RWPE1 (cell line): ENCODE data around the gene SLC25A43.

Experiments used
- CTCF ChIA-PET: fragments of 350-600 bp; sonication (Branson Sonifier 250); formaldehyde crosslinking; extraction: SDS; loops from one replicate; lab custom pipeline; 2021; lab: Yijun Ruan, JAX
- POLR2A ChIA-PET: fragments of 400-600 bp; formaldehyde crosslinking; extraction: SDS; loops from one replicate; lab custom pipeline; 2020; ENCODE audit warnings: antibody characterized with exemption; ENCODE audit not compliant: low non-redundant PET; lab: Yijun Ruan, JAX
- DNase-seq: peaks from one replicate; pipeline ENCODE4 v3.0.0; 2012; ENCODE audit warnings: low spot score
- H3K27ac ChIP-seq: fragments of 450-650 bp; 2 replicates; pipeline ENCODE4 v1.5.1; 2017
- TF ChIP-seq, protein P1 (sequence below): fragments of 450-650 bp; conservative IDR thresholded peaks from 2 replicates; pipeline ENCODE4 v1.5.1; 2017; ENCODE audit warnings: low read depth, mild to moderate bottlenecking

SLC25A43 gene

DNA sequence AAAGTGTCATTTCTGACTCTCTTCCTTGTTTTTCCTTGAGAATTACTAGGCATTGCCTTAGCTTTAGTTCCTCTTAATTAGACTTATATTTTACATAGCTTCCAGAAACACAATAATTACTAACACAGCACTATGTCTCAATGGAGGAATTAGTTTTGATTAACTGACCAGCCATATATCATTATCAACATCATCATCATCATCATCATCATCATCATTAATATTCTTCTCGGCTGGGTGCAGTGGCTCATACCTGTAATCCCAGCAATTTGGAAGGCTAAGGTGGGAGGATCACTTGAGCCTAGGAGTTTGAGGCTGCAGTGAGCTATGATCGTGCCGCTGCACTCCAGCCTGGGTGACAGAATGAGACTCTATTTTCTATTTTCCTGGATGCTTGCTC, 66.4 kb downstream of the SLC25A43 start:
- CTCF ChIA-PET: no interaction called here
- DNase-seq: no peak
- POLR2A ChIA-PET: no interaction called here
- no peak overlapping the region for H3K27ac ChIP-seq
- TF ChIP-seq, protein P1, sequence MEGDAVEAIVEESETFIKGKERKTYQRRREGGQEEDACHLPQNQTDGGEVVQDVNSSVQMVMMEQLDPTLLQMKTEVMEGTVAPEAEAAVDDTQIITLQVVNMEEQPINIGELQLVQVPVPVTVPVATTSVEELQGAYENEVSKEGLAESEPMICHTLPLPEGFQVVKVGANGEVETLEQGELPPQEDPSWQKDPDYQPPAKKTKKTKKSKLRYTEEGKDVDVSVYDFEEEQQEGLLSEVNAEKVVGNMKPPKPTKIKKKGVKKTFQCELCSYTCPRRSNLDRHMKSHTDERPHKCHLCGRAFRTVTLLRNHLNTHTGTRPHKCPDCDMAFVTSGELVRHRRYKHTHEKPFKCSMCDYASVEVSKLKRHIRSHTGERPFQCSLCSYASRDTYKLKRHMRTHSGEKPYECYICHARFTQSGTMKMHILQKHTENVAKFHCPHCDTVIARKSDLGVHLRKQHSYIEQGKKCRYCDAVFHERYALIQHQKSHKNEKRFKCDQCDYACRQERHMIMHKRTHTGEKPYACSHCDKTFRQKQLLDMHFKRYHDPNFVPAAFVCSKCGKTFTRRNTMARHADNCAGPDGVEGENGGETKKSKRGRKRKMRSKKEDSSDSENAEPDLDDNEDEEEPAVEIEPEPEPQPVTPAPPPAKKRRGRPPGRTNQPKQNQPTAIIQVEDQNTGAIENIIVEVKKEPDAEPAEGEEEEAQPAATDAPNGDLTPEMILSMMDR: no peak

DNA sequence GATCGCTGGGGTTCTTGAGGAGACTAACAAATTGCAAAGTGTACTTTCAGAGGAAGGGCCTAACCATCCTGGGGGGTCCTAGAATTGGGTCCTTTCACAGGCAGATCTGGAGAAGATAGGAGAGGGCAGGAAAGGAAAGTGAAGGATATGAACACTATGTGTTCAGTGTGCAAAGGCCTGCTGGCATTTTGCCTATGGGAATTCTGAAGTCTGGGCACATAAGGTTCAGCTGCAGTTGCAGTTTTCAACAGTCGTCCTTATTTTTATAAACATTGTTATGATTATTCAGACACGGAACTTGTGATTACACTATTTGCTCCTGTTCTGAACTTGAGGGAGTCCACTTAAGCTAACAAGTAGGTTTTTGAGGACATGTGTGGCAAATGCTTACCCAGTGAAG, 67.8 kb downstream of the SLC25A43 start:
- TF ChIP-seq, protein P1: no peak
- H3K27ac ChIP-seq: no peak overlapping the region
- ChIA-PET POLR2A (no interaction called here), CTCF (interaction anchor here (0.8 kb wide), 1 partner anchor 13 kb away, joined by 3 read pairs; no protein-coding TSS in a partner anchor)
- DNase-seq: no peak

DNA sequence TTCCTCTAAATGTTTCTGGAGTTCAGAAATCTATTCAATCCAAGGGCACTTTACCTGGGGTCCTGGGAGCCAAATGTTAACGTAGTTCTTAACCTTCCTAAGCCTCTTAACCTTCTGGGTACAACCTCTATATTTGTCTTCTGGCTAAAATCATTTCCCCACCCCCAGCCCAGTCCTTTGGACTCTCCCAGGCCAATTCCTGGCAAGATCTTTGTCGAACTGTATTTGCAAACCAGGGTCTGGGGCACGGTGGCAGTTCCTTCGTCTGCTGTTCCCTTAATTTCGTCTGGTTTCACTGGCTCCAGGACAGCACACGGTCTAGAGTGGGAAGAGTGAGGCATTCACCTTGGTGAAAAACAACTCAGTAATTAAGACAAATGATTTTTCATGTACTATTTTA, 68.3 kb downstream of the SLC25A43 start:
- TF ChIP-seq, protein P1: no peak
- no peak for DNase-seq
- POLR2A ChIA-PET: no interaction called here
- H3K27ac ChIP-seq: peak overlapping the region; percentile 89
- CTCF ChIA-PET: no interaction called here

DNA sequence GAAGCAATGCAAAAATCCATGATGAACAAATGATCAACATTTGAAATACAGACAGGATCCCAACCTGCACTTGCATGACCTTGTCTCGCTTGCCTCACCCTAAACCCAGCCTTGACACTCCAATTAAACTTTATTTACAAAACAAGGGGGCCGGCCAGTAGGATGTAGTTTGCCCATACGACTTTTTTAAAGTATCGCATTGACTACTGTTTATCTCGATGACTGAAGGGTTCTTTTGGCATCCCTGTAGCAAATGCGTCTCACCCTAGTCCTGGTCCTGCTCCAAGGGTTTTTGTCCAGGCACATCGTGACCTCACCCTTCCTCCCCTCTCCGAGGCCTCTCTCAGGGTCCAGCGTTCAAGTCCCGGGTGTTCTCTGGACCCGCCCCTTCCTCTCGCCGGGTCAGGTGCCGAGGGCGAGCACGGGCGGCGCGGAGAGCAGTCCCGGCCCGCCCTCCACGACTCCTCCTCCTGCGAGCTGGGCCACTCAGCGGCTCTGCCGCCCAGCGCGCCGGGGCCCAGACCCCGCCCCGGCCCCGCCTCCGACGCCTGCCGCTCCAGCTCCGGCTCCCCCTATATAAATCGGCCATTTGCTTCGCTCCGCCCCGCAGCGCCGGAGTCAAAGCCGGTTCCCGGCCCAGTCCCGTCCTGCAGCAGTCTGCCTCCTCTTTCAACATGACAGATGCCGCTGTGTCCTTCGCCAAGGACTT, 68.9 kb downstream of the SLC25A43 start, which contains the start of gene SLC25A5:
Gene SLC25A5, plus strand, starts transcription at position 603 of the 709 bp plus-strand sequence. Its CDS starts 72 bp downstream, at position 675.
- POLR2A ChIA-PET: interaction anchor here (0.6 kb wide), 1 partner anchor 16 kb away, joined by 6 read pairs; no protein-coding TSS in a partner anchor
- H3K27ac ChIP-seq: peak within 1 kb of the TSS; percentile 89
- TF ChIP-seq, protein P1: no peak
- peak; percentile 73 for DNase-seq
- CTCF ChIA-PET: no interaction called here

DNA sequence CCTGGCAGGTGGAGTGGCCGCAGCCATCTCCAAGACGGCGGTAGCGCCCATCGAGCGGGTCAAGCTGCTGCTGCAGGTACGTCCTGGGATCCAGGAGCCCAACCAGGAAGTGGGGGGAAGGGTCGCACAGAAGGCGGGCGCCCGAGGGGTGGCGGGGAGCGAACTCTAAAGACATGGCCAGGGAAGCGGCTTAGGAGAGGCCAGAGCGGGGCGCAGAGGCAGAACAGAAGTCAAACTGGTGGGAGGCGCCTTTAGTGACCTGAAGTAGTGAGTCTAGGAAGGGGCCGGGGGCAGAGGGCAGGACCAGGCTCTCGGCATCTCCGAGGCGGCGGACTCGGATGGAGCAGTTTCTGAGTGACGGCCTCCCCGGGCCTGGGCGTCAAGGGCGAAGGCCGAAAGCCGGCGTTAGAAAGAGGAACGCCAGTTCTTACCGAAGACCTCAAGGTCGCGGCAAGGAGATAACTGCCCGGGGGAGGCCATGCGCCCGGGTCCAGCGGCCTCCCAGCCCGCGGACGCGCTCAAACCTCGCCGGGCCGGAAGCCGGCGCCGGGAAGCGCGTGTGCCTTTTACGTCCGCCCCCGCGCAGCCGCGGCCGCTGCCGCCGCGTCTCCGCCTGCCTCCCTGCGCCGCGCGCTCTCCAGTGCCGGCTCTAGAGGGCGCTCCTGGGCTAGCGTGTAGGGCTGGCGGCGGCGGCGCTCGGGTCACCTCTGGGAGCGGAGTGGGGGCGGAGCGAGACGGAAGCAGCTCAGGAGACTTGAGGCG, 69.6 kb downstream of the SLC25A43 start:
- H3K27ac ChIP-seq: peak overlapping the region; percentile 89
- peak; percentile 49 for DNase-seq
- ChIA-PET POLR2A (interaction anchor here (0.5 to 0.6 kb wide), 2 partner anchors 15 to 25 kb away, joined by 5 to 6 read pairs; no protein-coding TSS in a partner anchor), CTCF (interaction anchor here (0.9 to 1.1 kb wide), 3 partner anchors 11 to 104 kb away, joined by 3 to 5 read pairs (median 4); no protein-coding TSS in a partner anchor)
- TF ChIP-seq, protein P1: peak; percentile 75

DNA sequence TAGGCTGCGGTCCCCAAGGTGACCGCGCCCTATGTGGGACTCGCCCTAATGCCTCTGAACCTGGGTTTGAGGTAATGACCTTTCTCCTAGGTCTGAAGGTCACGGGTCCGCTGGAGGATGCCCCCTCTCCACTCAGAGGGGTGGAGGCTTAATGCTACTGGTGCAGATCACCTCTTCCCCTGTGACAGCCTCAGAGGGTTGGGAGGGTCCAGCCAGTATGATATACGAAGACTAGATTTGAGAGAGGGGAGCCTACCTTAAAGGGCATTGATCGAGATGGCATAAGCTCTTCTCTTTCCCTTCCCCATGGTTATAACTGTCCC, 70.1 kb downstream of the SLC25A43 start:
- POLR2A ChIA-PET: interaction anchor here (0.5 kb wide), 1 partner anchor 25 kb away, joined by 5 read pairs; no protein-coding TSS in a partner anchor
- H3K27ac ChIP-seq: peak overlapping the region; percentile 89

More for the DNA sequence above, 70.1 kb downstream of the SLC25A43 start:
- TF ChIP-seq, protein P1: peak; percentile 29; the same call in 1 of the 2 replicates
- CTCF ChIA-PET: interaction anchor here (0.9 to 1.1 kb wide), 3 partner anchors 10 to 104 kb away, joined by 3 to 5 read pairs (median 4); no protein-coding TSS in a partner anchor
- DNase-seq: no peak
